ENCODE measurements around the gene RHEX.

Gene RHEX

GRCh38 chr1:206081856-206082255 lies 28.9 kb downstream of the RHEX start:
- Mint-ChIP-seq H3K4me3 (no peak overlapping the region), H3K36me3 (ENCODE audit: low read depth) (no peaks in the 10 kb centered on the region), H3K27me3 (ENCODE audit: low read depth) (peaks cover 47% of the 10 kb centered on the region), H3K4me1 (ENCODE audit: low read depth) (peaks cover 19% of the 10 kb centered on the region), H3K27ac (no peak overlapping the region), H3K9me3 (no peaks in the 10 kb centered on the region)

DNA sequence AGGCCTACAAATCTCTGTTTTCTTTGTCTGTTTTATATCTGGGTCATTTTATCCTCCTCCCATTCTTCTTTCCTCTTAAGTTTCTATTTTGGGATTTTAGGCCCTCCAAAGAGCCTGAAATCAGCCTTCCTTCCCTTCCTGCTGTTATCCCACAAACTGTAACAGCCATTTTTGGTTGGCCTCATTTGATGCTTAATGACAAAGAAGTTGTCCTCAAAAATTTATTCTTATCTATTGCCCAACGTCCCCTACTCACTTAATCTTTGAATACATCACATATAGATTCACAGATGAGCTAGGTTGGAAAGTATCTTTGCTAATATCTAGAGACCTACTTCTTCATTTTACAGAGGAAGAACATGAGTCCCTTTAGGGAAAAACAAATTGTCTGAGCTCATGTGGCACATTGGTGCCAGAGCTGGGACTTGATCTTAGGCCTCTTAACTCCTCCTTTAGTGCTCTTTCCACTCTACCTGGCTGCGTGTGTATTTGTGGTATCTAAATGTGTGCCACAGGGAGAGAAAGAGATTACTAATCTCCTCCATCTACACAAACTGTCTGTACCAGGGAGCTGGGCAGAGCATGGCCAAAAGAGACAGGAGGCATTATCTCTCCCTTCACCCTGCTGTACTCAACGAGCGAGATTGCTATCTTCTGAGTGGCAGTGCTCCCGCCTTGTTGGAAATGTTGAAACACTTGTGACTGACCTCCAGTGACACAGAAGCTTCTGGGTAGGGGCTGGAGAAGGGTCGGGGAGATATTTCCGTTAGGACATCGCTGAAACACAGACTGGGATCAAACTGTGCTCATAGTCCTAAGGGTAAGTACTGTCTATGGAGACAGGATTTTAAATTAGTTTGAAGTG lies 30.1 kb downstream of the RHEX start:
- no peaks in the 10 kb centered on the region for H3K9me3 Mint-ChIP-seq
- peaks cover 54% of the 10 kb centered on the region for H3K27me3 Mint-ChIP-seq (ENCODE audit: low read depth)
- no peak overlapping the region for H3K4me3 Mint-ChIP-seq
- peaks cover 19% of the 10 kb centered on the region for H3K4me1 Mint-ChIP-seq (ENCODE audit: low read depth)
- H3K27ac Mint-ChIP-seq = no peak overlapping the region
- no peaks in the 10 kb centered on the region for H3K36me3 Mint-ChIP-seq (ENCODE audit: low read depth)

DNA sequence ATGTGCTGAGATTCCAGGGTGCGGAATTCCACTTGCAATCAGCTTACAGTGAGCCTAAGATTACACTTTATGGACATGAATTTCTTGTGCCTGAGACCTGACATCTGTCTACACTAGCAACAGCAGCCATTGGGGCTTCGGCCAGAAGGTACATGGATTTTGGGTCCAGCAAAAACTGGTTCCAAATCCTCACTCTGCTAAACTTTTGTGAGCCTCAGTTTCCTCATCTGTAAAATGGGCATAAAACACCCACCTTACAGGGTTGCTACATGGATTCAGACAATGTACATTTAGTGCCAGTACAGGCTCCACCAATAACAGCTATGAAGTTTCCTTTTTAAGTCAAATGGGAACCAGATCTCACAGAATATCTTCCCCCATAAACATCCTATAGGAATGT lies 30.8 kb downstream of the RHEX start:
- Mint-ChIP-seq H3K27me3 (ENCODE audit: low read depth) (peaks cover 58% of the 10 kb centered on the region), H3K9me3 (no peaks in the 10 kb centered on the region), H3K27ac (no peak overlapping the region), H3K36me3 (ENCODE audit: low read depth) (no peaks in the 10 kb centered on the region), H3K4me1 (ENCODE audit: low read depth) (peaks cover 19% of the 10 kb centered on the region), H3K4me3 (no peak overlapping the region)

DNA sequence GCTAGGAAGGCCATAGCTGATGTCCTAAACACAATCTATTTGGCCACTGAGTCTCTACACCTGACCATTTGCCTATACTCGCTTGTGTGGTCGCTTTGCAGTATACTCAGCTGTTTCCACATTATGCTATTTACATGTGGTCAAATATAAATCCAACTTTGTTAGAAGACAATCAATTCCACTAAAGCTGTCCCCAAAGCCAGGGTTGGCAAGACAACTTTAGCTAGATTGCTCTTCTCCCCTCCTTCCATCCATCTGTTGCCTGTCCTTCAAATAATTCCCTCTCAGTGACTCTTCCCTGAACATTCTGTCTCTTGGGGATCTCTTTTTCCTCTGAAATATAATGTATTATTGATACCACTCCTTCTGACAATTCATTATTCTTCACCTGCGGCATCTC lies 34.1 kb downstream of the RHEX start:
- Mint-ChIP-seq H3K36me3 (ENCODE audit: low read depth) (no peaks in the 10 kb centered on the region), H3K27me3 (ENCODE audit: low read depth) (peaks cover 63% of the 10 kb centered on the region), H3K4me1 (ENCODE audit: low read depth) (no peaks in the 10 kb centered on the region), H3K4me3 (no peak overlapping the region), H3K27ac (no peak overlapping the region), H3K9me3 (no peaks in the 10 kb centered on the region)

GRCh38 chr1:206089341-206089740 lies 36.4 kb downstream of the RHEX start:
- Mint-ChIP-seq H3K4me3 (no peak overlapping the region), H3K27me3 (ENCODE audit: low read depth) (peaks cover 71% of the 10 kb centered on the region), H3K27ac (no peak overlapping the region)

DNA sequence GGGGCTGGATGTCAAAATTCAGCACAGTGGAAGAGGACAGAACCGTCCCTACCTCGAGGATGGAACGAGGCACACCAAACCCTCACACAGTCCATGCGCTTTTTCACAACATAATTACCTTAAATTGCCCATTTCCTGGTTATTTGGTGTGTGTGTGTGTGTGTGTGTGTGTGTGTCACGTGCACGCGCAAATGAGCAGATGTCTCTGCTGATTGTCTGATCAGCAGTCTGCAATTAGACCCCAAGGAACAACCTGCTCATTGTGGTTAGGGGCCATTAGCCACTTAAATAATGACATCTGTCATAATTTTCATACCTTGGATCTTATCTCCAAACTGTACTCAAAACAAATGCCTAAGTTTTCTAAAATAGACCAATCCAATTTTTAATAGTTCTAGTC lies 41.1 kb downstream of the RHEX start:
- H3K9me3 Mint-ChIP-seq = no peaks in the 10 kb centered on the region
- peaks cover 60% of the 10 kb centered on the region for H3K27me3 Mint-ChIP-seq (ENCODE audit: low read depth)
- no peaks in the 10 kb centered on the region for H3K4me1 Mint-ChIP-seq (ENCODE audit: low read depth)
- no peak overlapping the region for H3K4me3 Mint-ChIP-seq
- no peak overlapping the region for H3K27ac Mint-ChIP-seq
- H3K36me3 Mint-ChIP-seq (ENCODE audit: low read depth) = no peaks in the 10 kb centered on the region

More at GRCh38 chr1:206089341-206089740, 36.4 kb downstream of the RHEX start:
- no peaks in the 10 kb centered on the region for H3K9me3 Mint-ChIP-seq
- H3K4me1 Mint-ChIP-seq (ENCODE audit: low read depth) = no peaks in the 10 kb centered on the region
- no peaks in the 10 kb centered on the region for H3K36me3 Mint-ChIP-seq (ENCODE audit: low read depth)

DNA sequence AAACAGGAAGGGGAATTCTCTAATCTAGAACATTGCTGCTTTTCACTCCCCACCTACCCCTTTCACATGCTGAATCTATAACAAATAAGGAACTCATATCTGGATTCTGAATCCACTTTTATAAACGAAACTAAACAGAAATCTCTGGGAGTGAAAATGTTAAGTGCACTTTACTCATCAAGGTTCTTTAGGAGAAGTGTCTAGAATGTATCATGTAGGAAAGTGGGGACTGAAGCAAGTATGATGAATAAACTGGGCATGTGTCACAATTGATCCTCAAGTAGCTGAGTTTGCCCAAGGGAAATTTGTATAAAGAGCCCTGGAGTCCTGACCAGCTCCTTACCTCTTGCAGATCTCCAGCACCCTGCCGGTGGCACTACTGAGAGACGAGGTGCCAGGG lies 44.4 kb downstream of the RHEX start:
- Mint-ChIP-seq H3K27ac (no peak overlapping the region), H3K9me3 (no peaks in the 10 kb centered on the region), H3K27me3 (ENCODE audit: low read depth) (peaks cover 67% of the 10 kb centered on the region), H3K36me3 (ENCODE audit: low read depth) (no peaks in the 10 kb centered on the region), H3K4me1 (ENCODE audit: low read depth) (no peaks in the 10 kb centered on the region), H3K4me3 (no peak overlapping the region)

GRCh38 chr1:206098242-206098919 lies 45.4 kb downstream of the RHEX start:
- peaks cover 67% of the 10 kb centered on the region for H3K27me3 Mint-ChIP-seq (ENCODE audit: low read depth)
- no peaks in the 10 kb centered on the region for H3K36me3 Mint-ChIP-seq (ENCODE audit: low read depth)
- H3K27ac Mint-ChIP-seq = no peak overlapping the region
- H3K4me1 Mint-ChIP-seq (ENCODE audit: low read depth) = no peaks in the 10 kb centered on the region
- H3K4me3 Mint-ChIP-seq = no peak overlapping the region
- H3K9me3 Mint-ChIP-seq = no peaks in the 10 kb centered on the region

DNA sequence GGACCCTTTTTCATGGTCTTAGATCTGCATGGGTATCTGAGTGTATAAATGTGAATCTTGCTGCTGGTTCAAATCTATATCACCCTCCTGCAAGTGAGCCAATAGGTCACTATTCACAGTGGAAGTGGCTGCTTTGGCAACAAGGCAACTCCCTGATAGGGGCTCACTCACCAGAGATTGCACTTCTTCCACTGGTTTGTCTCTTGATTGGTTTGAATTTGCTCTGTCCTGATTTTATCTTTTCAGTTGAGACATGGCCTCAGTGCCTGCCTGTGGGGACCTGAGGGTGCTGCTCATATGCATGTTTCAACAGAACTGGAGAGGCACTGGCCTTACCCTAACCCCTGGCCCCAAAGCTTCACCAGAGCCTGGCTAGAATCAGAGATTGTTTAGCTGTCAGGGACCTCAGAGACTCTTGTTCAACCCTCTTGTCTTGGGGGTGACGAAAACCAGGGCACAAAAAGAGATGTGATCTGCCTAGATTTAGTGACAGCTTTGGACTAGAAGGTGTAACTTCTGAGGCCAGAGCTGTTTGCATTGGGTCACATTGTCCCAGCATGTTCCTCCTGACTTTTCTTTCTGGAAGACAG lies 47.3 kb downstream of the RHEX start:
- peaks cover 3% of the 10 kb centered on the region for H3K4me1 Mint-ChIP-seq (ENCODE audit: low read depth)
- no peaks in the 10 kb centered on the region for H3K9me3 Mint-ChIP-seq
- H3K27me3 Mint-ChIP-seq (ENCODE audit: low read depth) = peaks cover 56% of the 10 kb centered on the region
- H3K36me3 Mint-ChIP-seq (ENCODE audit: low read depth) = no peaks in the 10 kb centered on the region
- no peak overlapping the region for H3K4me3 Mint-ChIP-seq
- no peak overlapping the region for H3K27ac Mint-ChIP-seq

DNA sequence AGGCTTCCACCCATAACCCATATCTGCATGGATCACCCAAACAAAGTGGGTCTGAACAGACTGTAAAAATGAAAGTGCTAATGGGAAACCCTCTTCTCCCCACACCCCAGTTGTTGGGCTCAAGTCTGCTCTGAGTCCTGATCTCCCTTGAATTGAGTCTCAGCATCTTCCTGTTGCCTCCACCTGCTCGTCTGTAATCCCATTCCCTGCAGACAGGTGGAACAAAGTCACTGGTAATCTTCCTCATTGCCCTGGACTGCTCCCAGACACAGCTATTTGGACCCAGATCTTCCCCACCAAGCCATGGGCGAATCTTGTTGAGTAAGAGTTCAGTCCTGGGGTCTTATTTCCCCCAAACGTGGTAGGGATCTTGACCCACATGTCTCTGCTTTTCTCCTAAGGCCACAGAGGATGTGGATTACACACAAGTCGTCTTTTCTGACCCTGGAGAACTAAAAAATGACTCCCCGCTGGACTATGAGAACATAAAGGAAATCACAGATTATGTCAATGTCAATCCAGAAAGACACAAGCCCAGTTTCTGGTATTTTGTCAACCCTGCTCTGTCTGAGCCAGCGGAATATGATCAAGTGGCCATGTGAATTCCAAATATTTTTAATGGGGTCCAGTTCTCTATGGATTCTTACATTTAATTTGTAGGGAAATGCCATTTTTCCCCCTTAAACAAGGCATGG lies 48.5 kb downstream of the RHEX start:
- Mint-ChIP-seq H3K9me3 (no peaks in the 10 kb centered on the region), H3K27ac (no peak overlapping the region), H3K36me3 (ENCODE audit: low read depth) (no peaks in the 10 kb centered on the region), H3K27me3 (ENCODE audit: low read depth) (peaks cover 56% of the 10 kb centered on the region), H3K4me3 (no peak overlapping the region), H3K4me1 (ENCODE audit: low read depth) (peaks cover 3% of the 10 kb centered on the region)

GRCh38 chr1:206102292-206102936 lies 49.4 kb downstream of the RHEX start:
- H3K4me3 Mint-ChIP-seq = no peak overlapping the region
- H3K27ac Mint-ChIP-seq = no peak overlapping the region
- H3K9me3 Mint-ChIP-seq = no peaks in the 10 kb centered on the region
- H3K36me3 Mint-ChIP-seq (ENCODE audit: low read depth) = no peaks in the 10 kb centered on the region
- H3K4me1 Mint-ChIP-seq (ENCODE audit: low read depth) = peaks cover 3% of the 10 kb centered on the region
- peaks cover 53% of the 10 kb centered on the region for H3K27me3 Mint-ChIP-seq (ENCODE audit: low read depth)

GRCh38 chr1:206103979-206104378 lies 51.0 kb downstream of the RHEX start:
- no peak overlapping the region for H3K4me3 Mint-ChIP-seq
- no peak overlapping the region for H3K27ac Mint-ChIP-seq
- H3K4me1 Mint-ChIP-seq (ENCODE audit: low read depth) = peaks cover 3% of the 10 kb centered on the region
- H3K36me3 Mint-ChIP-seq (ENCODE audit: low read depth) = no peaks in the 10 kb centered on the region
- H3K9me3 Mint-ChIP-seq = no peaks in the 10 kb centered on the region
- peaks cover 47% of the 10 kb centered on the region for H3K27me3 Mint-ChIP-seq (ENCODE audit: low read depth)

GRCh38 chr1:206105464-206105995 lies 52.6 kb downstream of the RHEX start:
- no peaks in the 10 kb centered on the region for H3K9me3 Mint-ChIP-seq

More at GRCh38 chr1:206105464-206105995, 52.6 kb downstream of the RHEX start:
- Mint-ChIP-seq H3K27ac (no peak overlapping the region), H3K4me1 (ENCODE audit: low read depth) (peaks cover 3% of the 10 kb centered on the region), H3K36me3 (ENCODE audit: low read depth) (no peaks in the 10 kb centered on the region), H3K27me3 (ENCODE audit: low read depth) (peaks cover 36% of the 10 kb centered on the region), H3K4me3 (no peak overlapping the region)
